Right atrium auricular region (tissue), 2 donors: ENCODE results near the gene FUZ. TPM values are rescaled to one million over a fixed set of nuclear protein-coding genes. Genes with fewer than 3 reads are reported as not detected.

Source experiments
- DNase-seq: peaks from one replicate; pipeline ENCODE4 v3.0.0-alpha.2; 2019; ENCODE audit warnings: low spot score
- H3K27ac ChIP-seq, 2 donors: fragments of 200-600 bp; sonication (generic); 1 replicate in 1 of 2; 2 replicates in 1 of 2; pipeline ENCODE4 v1.5.1; 2016 to 2019
- H3K27me3 ChIP-seq, 2 donors: fragments of 200-600 bp; sonication (generic); one replicate each; pipeline versions ENCODE4 v1.5.1 to v1.6.0; 2017 to 2019
- H3K36me3 ChIP-seq: fragments of 200-600 bp; sonication (generic); one replicate; pipeline ENCODE4 v1.5.1; 2016
- H3K4me1 ChIP-seq, 2 donors: fragments of 200-600 bp; sonication (generic); one replicate each; pipeline versions ENCODE4 v1.5.1 to v1.6.0; 2017 to 2019
- H3K4me3 ChIP-seq, 2 donors: fragments of 200-600 bp; sonication (generic); 1 replicate in 1 of 2; 2 replicates in 1 of 2; pipeline ENCODE4 v1.5.1; 2017 to 2019; ENCODE audit warnings: mild to moderate bottlenecking in 1 of 2, moderate library complexity in 1 of 2
- H3K9me3 ChIP-seq, 2 donors: fragments of 200-600 bp; sonication (generic); one replicate each; pipeline ENCODE4 v1.5.1; 2019
- CTCF ChIP-seq, 2 donors: fragments of 200-600 bp; sonication (generic); IDR thresholded peaks; one replicate each; pipeline ENCODE4 v1.5.1; 2019; ENCODE audit warnings: antibody characterized with exemption in 2 of 2
- total RNA-seq, 2 donors: library from RNA; depleted of rRNA; stranded (reverse); fragments of >200 nt; gene quantifications; one replicate each; pipeline ENCODE4 v1.1.0, GENCODE V29; 2016

Gene FUZ
- total RNA-seq, 2 donors from 2014 or later: 18.5 to 22.5 TPM

- Histone ChIP-seq H3K27me3 (no peaks in the 10 kb centered on the region), H3K27ac (peak overlapping the region in 1 of 2 donors; percentile 48), H3K9me3 (no peaks in the 10 kb centered on the region), H3K4me1 (peaks cover 0 to 20% of the 10 kb centered on the region in 2 donors), H3K36me3 (peaks cover 81% of the 10 kb centered on the region), H3K4me3 (no peak overlapping the region)
- TF ChIP-seq CTCF (IDR thresholded peaks at IDR 0.05): no peak
- DNase-seq: no peak
Measured at GRCh38 chr19:49860336-49861102, 47.4 kb upstream of the FUZ start.

- H3K9me3 ChIP-seq: no peaks in the 10 kb centered on the region
- DNase-seq: no peak
- no peaks in the 10 kb centered on the region for H3K27me3 ChIP-seq
- TF ChIP-seq CTCF (IDR thresholded peaks at IDR 0.05): no peak
- peaks cover 87% of the 10 kb centered on the region for H3K36me3 ChIP-seq
- peaks cover 0 to 13% of the 10 kb centered on the region in 2 donors for H3K4me1 ChIP-seq
- H3K4me3 ChIP-seq: no peak overlapping the region
- no peak overlapping the region for H3K27ac ChIP-seq
Measured at GRCh38 chr19:49859682-49860335, 46.7 kb upstream of the FUZ start.

DNA sequence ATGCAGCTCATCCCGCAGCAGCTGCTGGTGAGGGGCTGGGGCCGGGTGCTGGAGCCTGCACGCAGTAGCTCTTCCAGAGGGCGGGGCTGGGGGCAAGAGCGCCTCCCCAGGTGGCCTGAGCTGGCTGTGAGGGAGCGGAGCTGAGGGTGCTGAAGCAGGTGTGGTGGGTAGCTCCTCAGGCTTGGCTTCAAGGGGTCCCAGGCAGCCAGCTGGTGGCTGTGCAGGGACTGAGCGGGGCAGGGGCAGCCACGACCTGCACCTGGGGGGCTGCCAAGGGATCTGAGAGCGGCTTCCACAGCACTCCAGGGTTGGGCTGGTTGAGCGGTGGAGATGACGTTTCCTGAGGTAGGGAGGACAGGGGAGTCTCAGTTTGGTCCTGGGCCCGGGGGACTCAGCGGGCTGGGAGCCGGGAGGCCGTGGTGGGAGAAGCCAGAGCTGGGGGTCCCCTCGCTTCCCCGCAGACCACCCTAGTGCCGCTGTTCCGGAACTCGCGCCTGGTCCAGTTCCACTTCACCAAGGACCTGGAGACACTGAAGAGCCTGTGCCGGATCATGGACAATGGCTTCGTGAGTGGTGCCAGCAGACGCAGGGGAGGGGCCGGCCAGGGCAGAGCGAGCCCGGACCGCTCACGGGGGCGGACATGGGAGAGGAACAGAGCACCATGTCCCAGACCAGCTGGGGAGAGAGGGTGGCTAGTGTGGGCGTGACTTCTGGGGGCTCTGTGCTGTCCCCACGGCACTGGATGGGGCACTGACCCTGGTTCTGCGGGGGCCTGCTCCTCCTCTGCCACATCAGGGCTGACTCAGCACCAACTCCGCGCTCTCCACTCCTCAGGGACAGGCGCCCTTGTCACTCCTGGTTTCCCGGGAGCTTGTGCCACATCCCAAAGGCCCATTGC lies 45.2 kb upstream of the FUZ start:
- DNase-seq: no peak
- no peaks in the 10 kb centered on the region for H3K9me3 ChIP-seq
- no peak for TF ChIP-seq CTCF (IDR thresholded peaks at IDR 0.05)
- peak overlapping the region in 1 of 2 donors; percentile 11 for H3K27ac ChIP-seq
- H3K27me3 ChIP-seq: no peaks in the 10 kb centered on the region
- peaks cover 0 to 23% of the 10 kb centered on the region in 2 donors for H3K4me1 ChIP-seq
- H3K4me3 ChIP-seq: no peak overlapping the region
- H3K36me3 ChIP-seq: peaks cover 77% of the 10 kb centered on the region

DNA sequence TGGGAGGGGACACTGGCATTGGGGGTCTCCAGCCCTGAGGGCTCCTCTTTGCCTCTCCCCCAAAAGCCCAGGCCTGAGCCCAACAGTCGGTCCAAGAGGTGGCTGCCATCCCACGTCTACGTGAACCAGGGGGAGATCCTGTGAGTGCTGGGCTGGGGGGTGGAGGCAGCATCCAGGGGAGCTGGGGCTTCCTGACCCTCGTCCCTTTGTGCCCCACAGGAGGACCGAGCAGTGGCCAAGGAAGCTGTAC lies 44.7 kb upstream of the FUZ start:
- H3K4me3 ChIP-seq: no peak overlapping the region
- H3K27ac ChIP-seq: no peak overlapping the region
- DNase-seq: no peak
- no peaks in the 10 kb centered on the region for H3K9me3 ChIP-seq
- peaks cover 0 to 28% of the 10 kb centered on the region in 2 donors for H3K4me1 ChIP-seq
- H3K36me3 ChIP-seq: peaks cover 73% of the 10 kb centered on the region
- TF ChIP-seq CTCF (IDR thresholded peaks at IDR 0.05): no peak
- no peaks in the 10 kb centered on the region for H3K27me3 ChIP-seq

- H3K9me3 ChIP-seq: no peaks in the 10 kb centered on the region
- peaks cover 72% of the 10 kb centered on the region for H3K36me3 ChIP-seq
- H3K4me1 ChIP-seq: peaks cover 0 to 33% of the 10 kb centered on the region in 2 donors
- H3K4me3 ChIP-seq: no peak overlapping the region
- TF ChIP-seq CTCF (IDR thresholded peaks at IDR 0.05): no peak
- H3K27ac ChIP-seq: no peak overlapping the region
- no peak for DNase-seq
- H3K27me3 ChIP-seq: no peaks in the 10 kb centered on the region
Measured at GRCh38 chr19:49857061-49857837, 44.2 kb upstream of the FUZ start.
